SK-MEL-5 (cell line): Measurements from ENCODE around the gene TOR1AIP2. TPM values are rescaled to one million over a fixed set of nuclear protein-coding genes. Genes with fewer than 3 reads are reported as not detected.
A peak's percentile ranks its signal among the peaks of the same experiment; 100 is the strongest.

Experiments
- DNase-seq: peaks from one replicate; pipeline ENCODE4 v3.0.0-alpha.2; 2016; ENCODE audit warnings: low read depth, low spot score
- in situ Hi-C: cut with HindIII; loops from 2 replicates; pipeline ENCODE4 v1.10.0; 2016; ENCODE audit warnings: low sequenced_read_pairs, high pct_unique_total_duplicates, low pct_unique_long_range_greater_than_20kb
- polyA plus RNA-seq, 2 experiments: library from polyadenylated mRNA; depleted of rRNA; stranded (reverse); fragments of >200 nt; gene quantifications; 2 replicates each; pipeline ENCODE4 v1.2.3, GENCODE V29; 2015
- total RNA-seq: library from RNA; depleted of rRNA; stranded (reverse); fragments of >200 nt; shearing (Covaris generic); gene quantifications from 2 replicates; pipeline ENCODE4 v1.2.3, GENCODE V29; 2014; rRNA removed

Gene TOR1AIP2
- 80.5 and 81.4 TPM in 2 replicates for total RNA-seq
- polyA plus RNA-seq (2015; cell fraction: cytosol; rRNA removed): 40.4 and 72.7 TPM in 2 replicates
- 49.1 and 66.4 TPM in 2 replicates for polyA plus RNA-seq (2015; cell fraction: nucleus; rRNA removed)

DNA sequence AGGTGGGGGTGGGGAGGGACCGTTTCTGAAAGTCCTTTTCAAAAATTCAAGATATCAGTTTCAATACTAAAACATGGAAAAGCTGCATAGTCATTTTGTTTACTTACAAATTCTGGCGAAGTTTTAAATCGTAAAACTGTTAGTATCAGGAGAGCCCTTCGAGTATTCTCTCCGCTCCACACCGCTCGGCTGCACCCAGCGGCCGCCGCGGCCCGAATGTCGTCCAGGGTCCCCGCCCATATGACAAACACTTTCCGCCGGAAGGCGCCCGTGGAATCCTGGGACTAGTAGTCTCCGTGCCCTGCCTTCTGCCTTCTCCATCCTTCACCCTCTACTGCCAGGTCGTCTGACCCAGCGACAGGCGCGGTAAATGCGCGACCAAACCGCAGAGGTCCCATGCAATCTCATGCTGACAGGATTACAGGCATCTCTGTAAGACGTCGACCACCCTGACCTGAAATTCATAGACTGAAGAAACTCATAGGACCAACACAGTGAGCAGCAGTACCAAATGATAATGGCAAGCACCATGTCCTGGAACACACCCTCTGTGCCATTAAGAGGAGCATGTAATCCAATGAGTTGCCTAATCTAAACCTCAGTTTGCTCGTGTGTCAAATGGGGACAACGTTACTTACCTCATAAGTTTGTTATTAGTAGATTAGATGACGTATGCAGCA lies at the start of gene TOR1AIP2:
TSS of gene TOR1AIP2 (minus strand) at position 218 of the 680 bp plus-strand sequence. CDS start 25,138 bp downstream, outside the sequence.
- DNase-seq: peak; percentile 89
- in situ Hi-C loops: no loop called here

GRCh38 chr1:179926850-179927205 lies 49.2 kb upstream of the TOR1AIP2 start:
- peak; percentile 26 for DNase-seq
- in situ Hi-C loops: no loop called here

DNA sequence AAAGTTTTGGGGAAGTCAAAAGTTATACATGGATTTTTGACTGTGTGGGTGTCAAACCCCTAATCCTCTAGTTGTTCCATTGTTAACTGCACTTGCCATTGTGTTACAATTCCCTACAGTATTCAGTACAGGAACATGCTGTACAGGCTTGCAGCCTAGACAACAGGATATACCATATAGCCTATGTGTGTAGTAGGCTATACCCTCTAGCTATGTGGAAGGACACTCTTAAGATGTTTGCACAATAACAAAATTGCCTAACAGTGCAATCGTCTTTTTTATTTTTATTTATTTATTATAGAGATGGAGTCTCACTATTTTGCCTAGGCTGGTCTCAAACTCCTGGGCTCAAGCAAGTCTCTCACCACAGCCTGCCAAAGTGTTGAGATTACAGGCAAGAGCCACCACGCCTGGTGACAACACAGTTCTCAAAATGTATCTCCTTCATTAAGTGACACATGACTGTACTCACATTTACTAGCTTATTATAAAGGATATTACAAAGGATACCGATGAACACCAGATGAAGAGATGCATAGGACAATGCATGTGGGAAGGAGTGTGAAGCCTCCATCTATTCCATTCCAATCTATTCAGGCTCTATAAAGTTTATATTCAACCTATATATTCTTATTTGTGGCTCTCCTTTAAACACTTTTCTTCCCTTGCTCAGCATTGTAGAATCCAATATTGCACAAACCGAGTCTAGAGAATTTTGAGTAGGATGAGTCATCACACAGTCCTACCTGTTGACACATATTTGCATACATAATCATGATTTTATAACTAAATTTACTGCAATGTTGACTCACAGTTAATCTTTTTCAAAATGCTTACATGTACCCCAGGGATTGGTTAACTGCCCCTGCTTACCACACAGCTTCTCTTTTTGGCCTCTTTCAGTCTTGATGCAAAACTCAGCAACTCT lies 48.6 kb upstream of the TOR1AIP2 start:
- DNase-seq: no peak
- in situ Hi-C loops: no loop called here

GRCh38 chr1:179925302-179925701 lies 47.7 kb upstream of the TOR1AIP2 start:
- in situ Hi-C loops: no loop called here

GRCh38 chr1:179924268-179924667 lies 46.7 kb upstream of the TOR1AIP2 start:
- no peak for DNase-seq
- in situ Hi-C loops: no loop called here

More at GRCh38 chr1:179925302-179925701, 47.7 kb upstream of the TOR1AIP2 start:
- no peak for DNase-seq

GRCh38 chr1:179923029-179923428 lies 45.4 kb upstream of the TOR1AIP2 start:
- in situ Hi-C loops: no loop called here
- no peak for DNase-seq

DNA sequence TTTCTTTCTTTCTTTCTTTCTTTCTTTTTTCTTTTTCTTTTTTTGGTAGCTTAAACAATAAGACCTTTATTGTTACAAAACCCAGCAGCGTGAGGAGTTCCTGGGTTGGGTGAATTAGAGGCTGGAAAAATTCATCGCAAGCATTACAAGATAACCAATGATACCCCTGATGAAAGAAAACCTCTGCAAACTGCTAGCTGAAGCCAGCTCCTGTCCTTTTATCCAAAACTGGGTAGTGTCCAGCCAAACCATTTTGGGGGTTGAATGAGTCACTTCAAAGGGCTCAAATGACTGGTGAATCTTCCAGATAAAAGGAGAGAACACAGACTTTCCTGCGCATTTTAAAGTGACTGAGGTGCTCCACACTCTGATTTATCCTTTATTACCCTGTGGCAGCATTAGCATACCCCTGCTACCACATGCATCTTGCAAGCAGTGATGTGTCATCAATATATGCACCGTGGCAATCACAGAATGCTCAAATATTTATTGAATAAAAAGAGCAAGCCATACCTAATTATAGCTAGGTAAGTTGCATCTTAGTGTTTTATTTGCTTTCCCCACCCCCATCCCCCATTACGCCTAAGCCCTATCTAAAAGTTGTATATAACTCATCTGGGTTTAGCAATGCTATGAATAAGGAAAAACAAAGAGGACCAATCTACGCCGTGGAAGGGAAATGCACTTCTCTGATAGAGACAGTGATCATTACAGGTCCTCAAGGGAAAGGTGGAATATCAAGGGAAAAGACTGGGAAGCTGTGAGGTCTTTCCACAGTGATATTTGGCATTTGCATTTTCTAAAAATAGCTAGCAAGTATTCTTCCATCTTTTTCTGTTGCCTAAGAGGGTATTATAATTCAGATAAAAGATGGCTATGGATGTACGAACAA lies 44.6 kb upstream of the TOR1AIP2 start:
- in situ Hi-C loops: no loop called here
- peak; percentile 84 for DNase-seq

DNA sequence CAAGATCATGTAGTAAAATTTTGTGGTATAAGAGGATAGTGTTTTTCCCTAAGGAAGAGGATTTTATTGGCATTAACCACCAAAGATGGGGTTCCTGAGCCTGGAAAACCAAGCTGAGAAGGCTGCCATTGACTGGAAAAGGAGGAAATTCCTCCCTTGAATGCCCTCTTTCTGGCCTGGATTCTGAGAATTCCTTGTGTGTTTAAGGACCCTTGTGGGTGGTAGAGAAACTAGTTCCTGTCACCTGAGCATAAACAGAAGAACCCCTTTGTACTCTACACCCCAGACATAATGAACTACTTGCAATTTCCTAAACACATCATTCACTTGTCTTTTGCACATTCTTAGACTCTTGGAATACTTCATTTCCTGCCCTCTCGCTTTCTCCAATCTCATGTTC lies 43.9 kb upstream of the TOR1AIP2 start:
- DNase-seq: peak; percentile 99

DNA sequence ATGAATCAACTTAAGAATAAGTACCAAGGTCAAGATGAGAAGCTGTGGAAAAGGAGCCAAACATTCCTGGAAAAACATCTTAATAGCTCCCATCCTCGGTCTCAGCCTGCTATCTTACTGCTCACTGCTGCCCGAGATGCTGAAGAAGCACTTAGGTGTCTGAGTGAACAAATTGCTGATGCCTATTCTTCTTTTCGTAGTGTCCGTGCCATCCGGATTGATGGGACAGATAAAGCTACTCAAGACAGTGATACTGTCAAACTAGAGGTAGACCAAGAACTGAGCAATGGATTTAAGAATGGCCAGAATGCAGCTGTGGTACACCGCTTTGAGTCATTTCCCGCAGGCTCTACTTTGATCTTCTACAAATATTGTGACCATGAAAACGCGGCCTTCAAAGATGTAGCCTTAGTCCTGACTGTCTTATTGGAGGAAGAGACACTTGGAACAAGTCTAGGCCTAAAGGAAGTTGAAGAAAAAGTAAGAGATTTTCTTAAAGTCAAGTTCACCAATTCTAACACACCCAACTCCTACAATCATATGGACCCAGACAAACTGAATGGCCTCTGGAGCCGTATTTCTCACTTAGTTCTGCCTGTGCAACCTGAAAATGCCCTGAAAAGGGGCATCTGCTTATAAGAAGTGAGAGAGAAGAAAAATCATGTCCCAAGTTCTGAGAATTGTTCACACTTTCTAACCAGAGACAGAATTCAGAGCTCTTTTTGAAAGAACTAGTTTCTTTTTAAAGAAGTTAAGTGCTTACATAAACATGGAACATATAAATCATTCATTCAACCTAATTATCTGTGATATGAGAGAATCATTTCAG lies 40.2 kb upstream of the TOR1AIP2 start:
- peak; percentile 58 for DNase-seq
- in situ Hi-C loops: no loop called here

More for the DNA sequence above, 43.9 kb upstream of the TOR1AIP2 start:
- in situ Hi-C loops: no loop called here

- no peak for DNase-seq
Observed at GRCh38 chr1:179911812-179912211, 34.2 kb upstream of the TOR1AIP2 start.

GRCh38 chr1:179910934-179911333 lies 33.3 kb upstream of the TOR1AIP2 start:
- in situ Hi-C loops: no loop called here
- DNase-seq: no peak

More at GRCh38 chr1:179911812-179912211, 34.2 kb upstream of the TOR1AIP2 start:
- in situ Hi-C loops: no loop called here

DNA sequence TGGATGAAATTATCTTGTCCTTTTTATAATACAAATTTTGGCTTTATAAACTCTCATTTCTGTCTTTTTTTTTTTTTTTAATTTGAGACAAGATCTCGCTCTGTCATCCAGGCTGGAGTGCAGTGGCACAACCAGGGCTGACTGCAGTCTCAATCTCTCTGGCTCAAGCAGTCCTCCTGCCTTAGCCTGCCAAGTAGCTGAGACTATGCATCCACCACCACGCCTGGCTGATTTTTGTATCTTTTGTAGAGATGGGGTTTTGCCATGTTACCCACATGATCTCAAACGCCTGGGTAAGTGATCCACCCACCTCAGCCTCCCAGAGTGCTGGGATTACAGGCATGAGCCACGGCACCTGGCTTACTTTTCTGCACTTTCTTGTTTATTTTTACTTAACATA lies 12.0 kb upstream of the TOR1AIP2 start:
- DNase-seq: no peak
- in situ Hi-C loops: no loop called here

GRCh38 chr1:179888071-179888470 lies 10.5 kb upstream of the TOR1AIP2 start:
- DNase-seq: no peak
- in situ Hi-C loops: no loop called here

DNA sequence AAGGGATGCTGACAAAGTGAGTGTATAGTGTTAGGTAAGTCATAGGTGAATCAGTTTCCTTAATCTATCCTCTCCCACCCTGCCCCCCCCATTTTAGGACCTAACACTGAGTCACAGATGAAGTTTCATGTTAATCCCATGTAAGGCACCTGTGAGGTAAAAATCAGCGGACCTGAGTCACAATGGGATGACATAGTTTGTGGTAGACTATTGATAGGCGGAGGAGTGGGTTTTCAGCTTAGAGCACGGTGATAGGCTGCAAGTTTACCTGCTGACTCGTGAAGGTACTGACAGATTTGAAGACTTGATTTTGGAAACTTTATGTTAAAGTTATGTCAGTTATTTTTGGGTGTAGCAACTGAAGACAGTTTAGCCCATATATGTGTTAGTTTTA lies 6.1 kb upstream of the TOR1AIP2 start:
- no peak for DNase-seq
- in situ Hi-C loops: no loop called here

GRCh38 chr1:179883040-179883744 lies 5.6 kb upstream of the TOR1AIP2 start:
- in situ Hi-C loops: no loop called here
- DNase-seq: no peak
